Adrenal gland (tissue), 5 donors: ENCODE data around the gene NME7.

ENCODE experiments used
- CTCF ChIP-seq, 6 experiments: fragments of 450-650 bp in 4 of 6; fragments of 200-600 bp in 2 of 6; sonication (generic) in 1 of 6; IDR thresholded peaks; 1 replicate in 5 of 6; 2 replicates in 1 of 6; pipeline versions ENCODE4 v1.5.1 to v1.8.0; 2016 to 2021; ENCODE audit warnings: antibody characterized with exemption in 6 of 6, mild to moderate bottlenecking in 2 of 6, moderate library complexity in 1 of 6
- POLR2A ChIP-seq, 2 donors: fragments of 450-650 bp; IDR thresholded peaks; one replicate each; pipeline ENCODE4 v1.6.1; 2017; ENCODE audit warnings: antibody characterized with exemption in 2 of 2, mild to moderate bottlenecking in 2 of 2, moderate library complexity in 1 of 2
- donor health status: DM: no; HTN: no; CAD: no.

DNA sequence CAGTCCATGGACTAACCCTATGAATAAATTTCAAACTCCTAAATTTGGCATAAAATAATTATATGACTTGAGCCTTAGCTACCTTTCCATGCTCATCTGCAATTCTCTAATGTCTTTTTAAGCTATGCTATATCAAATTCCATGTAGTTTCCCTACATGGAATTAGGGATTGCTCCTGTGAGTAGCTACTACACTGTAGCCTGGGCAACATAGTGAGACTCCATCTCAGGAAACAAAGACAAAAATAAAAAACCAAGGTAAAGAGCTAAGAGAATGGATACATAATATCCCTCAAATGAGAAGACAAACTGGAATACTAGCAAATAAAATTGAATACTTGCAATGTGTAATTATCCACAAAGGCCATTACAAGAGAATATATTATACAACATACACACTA lies 223.6 kb downstream of the NME7 start:
- TF ChIP-seq CTCF (IDR thresholded peaks at IDR 0.05), result no peak
- TF ChIP-seq POLR2A (IDR thresholded peaks at IDR 0.05), result no peak
